ENCODE results near the gene HNF1A. TPM values are rescaled to one million over a fixed set of nuclear protein-coding genes. Genes with fewer than 3 reads are reported as not detected.

HNF1A gene
- total RNA-seq, 1 donor from 2014 or later: not detected

DNA sequence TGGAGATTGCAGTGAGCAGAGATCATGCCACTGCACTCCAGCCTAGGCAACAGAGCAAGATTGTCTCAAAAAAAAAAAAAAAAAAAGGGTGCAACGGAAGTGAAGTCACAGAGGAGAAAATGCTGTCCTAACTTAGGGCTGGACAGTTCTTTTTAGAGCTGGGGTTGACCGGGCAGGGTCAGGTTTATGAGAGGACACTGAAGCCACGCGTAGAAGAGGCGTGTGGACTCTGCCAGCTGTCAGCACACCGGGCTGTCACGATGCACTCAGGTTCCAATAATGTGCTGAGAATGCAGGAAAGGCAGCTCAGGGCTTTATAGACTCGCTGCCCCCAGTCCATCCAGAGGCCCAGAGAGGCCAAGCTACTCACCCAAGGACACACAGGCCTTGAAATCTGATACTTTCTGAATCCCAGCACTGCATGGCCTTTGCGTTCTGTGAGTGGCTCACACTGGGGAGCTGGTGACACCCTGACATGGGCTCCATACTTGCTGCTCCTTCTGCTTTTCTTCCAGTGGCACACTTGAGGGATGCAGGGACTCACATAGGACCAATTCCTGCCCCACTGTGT lies 45.3 kb upstream of the HNF1A start:
- H3K4me1 Mint-ChIP-seq (ENCODE audit: low read depth, unreplicated experiment): no peaks in the 10 kb centered on the region

GRCh38 chr12:120933786-120934185 lies 44.6 kb upstream of the HNF1A start:
- DNase-seq: no peak
- Mint-ChIP-seq H3K27ac (ENCODE audit: unreplicated experiment) (no peak overlapping the region), H3K36me3 (ENCODE audit: unreplicated experiment) (no peaks in the 10 kb centered on the region), H3K27me3 (ENCODE audit: unreplicated experiment) (no peaks in the 10 kb centered on the region), H3K4me3 (ENCODE audit: unreplicated experiment) (no peak overlapping the region), H3K9me3 (ENCODE audit: unreplicated experiment) (peaks cover 1% of the 10 kb centered on the region), H3K4me1 (ENCODE audit: low read depth, unreplicated experiment) (no peaks in the 10 kb centered on the region)
- no peak for TF ChIP-seq CTCF (IDR thresholded peaks at IDR 0.05; ENCODE audit: partially characterized antibody, unreplicated experiment)

More for the DNA sequence above, 45.3 kb upstream of the HNF1A start:
- H3K9me3 Mint-ChIP-seq (ENCODE audit: unreplicated experiment): peaks cover 1% of the 10 kb centered on the region
- no peak for TF ChIP-seq CTCF (IDR thresholded peaks at IDR 0.05; ENCODE audit: partially characterized antibody, unreplicated experiment)
- H3K36me3 Mint-ChIP-seq (ENCODE audit: unreplicated experiment): no peaks in the 10 kb centered on the region
- no peaks in the 10 kb centered on the region for H3K27me3 Mint-ChIP-seq (ENCODE audit: unreplicated experiment)
- DNase-seq: no peak
- no peak overlapping the region for H3K4me3 Mint-ChIP-seq (ENCODE audit: unreplicated experiment)
- no peak overlapping the region for H3K27ac Mint-ChIP-seq (ENCODE audit: unreplicated experiment)

GRCh38 chr12:120936197-120936596 lies 42.1 kb upstream of the HNF1A start:
- H3K27ac Mint-ChIP-seq (ENCODE audit: unreplicated experiment): no peak overlapping the region
- TF ChIP-seq CTCF (IDR thresholded peaks at IDR 0.05; ENCODE audit: partially characterized antibody, unreplicated experiment): no peak

DNA sequence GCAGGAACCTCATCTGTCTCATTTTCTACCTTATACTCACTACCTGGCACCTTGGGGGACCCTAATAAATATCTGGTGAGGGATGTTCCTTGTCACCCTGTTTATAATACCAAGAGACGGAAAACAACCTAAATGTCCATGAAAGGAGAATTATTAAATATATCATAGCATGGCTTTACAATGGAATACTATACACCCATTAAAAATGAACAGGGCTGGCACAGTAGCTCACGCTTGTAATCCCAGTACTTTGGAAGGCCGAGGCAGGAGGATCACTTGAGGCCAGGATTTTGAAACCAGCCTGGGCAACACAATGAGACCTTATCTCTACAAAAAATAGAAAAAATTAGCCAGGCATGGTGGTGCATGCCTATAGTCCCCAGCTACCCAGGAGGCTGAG lies 39.8 kb upstream of the HNF1A start:
- no peaks in the 10 kb centered on the region for H3K4me1 Mint-ChIP-seq (ENCODE audit: low read depth, unreplicated experiment)
- no peak for TF ChIP-seq CTCF (IDR thresholded peaks at IDR 0.05; ENCODE audit: partially characterized antibody, unreplicated experiment)
- H3K27ac Mint-ChIP-seq (ENCODE audit: unreplicated experiment): no peak overlapping the region
- no peak for DNase-seq
- H3K9me3 Mint-ChIP-seq (ENCODE audit: unreplicated experiment): no peaks in the 10 kb centered on the region
- no peak overlapping the region for H3K4me3 Mint-ChIP-seq (ENCODE audit: unreplicated experiment)
- H3K36me3 Mint-ChIP-seq (ENCODE audit: unreplicated experiment): no peaks in the 10 kb centered on the region
- H3K27me3 Mint-ChIP-seq (ENCODE audit: unreplicated experiment): no peaks in the 10 kb centered on the region

More at GRCh38 chr12:120936197-120936596, 42.1 kb upstream of the HNF1A start:
- Mint-ChIP-seq H3K4me1 (ENCODE audit: low read depth, unreplicated experiment) (no peaks in the 10 kb centered on the region), H3K9me3 (ENCODE audit: unreplicated experiment) (no peaks in the 10 kb centered on the region), H3K4me3 (ENCODE audit: unreplicated experiment) (no peak overlapping the region), H3K36me3 (ENCODE audit: unreplicated experiment) (no peaks in the 10 kb centered on the region), H3K27me3 (ENCODE audit: unreplicated experiment) (no peaks in the 10 kb centered on the region)
- DNase-seq: no peak

- Mint-ChIP-seq H3K9me3 (ENCODE audit: unreplicated experiment) (no peaks in the 10 kb centered on the region), H3K27me3 (ENCODE audit: unreplicated experiment) (no peaks in the 10 kb centered on the region)
- DNase-seq: no peak
These were observed 38.8 kb upstream of the HNF1A start for GRCh38 chr12:120939523-120939922.

More at GRCh38 chr12:120939523-120939922, 38.8 kb upstream of the HNF1A start:
- TF ChIP-seq CTCF (IDR thresholded peaks at IDR 0.05; ENCODE audit: partially characterized antibody, unreplicated experiment): no peak
- Mint-ChIP-seq H3K4me3 (ENCODE audit: unreplicated experiment) (no peak overlapping the region), H3K4me1 (ENCODE audit: low read depth, unreplicated experiment) (no peaks in the 10 kb centered on the region), H3K27ac (ENCODE audit: unreplicated experiment) (no peak overlapping the region), H3K36me3 (ENCODE audit: unreplicated experiment) (no peaks in the 10 kb centered on the region)

Measured in glutamatergic neuron (in vitro differentiated cells).